Stimulated activated CD4-positive, alpha-beta T cell treated with anti-CD3 and anti-CD28 coated beads, Interleukin-1b, Interleukin-23, amount 100 ng/mL, for 4 hours (primary cell): Measurements from ENCODE around the gene KRTAP2-3.

Source experiments
- DNase-seq, 2 donors: peaks; one replicate each; pipeline ENCODE4 v3.0.0-alpha.2; 2020; ENCODE audit warnings: low read depth in 2 of 2

Gene KRTAP2-3

DNA sequence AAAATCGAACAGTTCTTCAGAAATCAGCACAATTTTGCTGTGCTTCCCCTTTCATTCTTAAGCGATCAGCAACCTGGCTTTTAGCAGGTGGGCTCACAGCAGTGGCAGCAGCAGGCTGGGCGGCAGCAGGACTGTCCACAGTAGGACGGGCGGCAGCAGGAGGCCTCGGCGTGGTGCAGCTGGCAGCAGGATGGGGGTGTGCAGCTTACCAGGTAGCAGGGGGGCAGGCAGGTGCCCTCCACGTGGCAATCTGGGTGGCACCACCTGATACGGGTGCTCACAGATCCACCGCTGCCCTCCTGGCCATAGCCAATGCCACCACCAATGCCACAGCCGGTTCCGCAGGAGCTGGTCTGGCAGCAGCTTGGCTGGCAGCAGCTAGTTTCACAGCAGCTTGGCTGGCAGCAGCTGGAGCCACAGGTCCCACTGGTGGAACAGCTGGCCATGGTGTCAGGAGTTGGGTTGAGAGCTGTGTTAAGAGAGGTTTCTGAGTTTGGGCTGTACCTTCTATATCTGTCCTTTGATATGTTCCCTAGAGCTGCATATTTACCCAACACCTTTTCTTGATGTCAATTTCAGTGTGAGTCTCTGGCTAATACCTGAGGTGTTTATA lies 30.2 kb downstream of the KRTAP2-3 start, which contains the start of gene KRTAP1-4:
Gene KRTAP1-4, minus strand, starts transcription at position 563 of the 613 bp plus-strand sequence. Its CDS starts 117 bp downstream, at position 446.
- DNase-seq: no peak

DNA sequence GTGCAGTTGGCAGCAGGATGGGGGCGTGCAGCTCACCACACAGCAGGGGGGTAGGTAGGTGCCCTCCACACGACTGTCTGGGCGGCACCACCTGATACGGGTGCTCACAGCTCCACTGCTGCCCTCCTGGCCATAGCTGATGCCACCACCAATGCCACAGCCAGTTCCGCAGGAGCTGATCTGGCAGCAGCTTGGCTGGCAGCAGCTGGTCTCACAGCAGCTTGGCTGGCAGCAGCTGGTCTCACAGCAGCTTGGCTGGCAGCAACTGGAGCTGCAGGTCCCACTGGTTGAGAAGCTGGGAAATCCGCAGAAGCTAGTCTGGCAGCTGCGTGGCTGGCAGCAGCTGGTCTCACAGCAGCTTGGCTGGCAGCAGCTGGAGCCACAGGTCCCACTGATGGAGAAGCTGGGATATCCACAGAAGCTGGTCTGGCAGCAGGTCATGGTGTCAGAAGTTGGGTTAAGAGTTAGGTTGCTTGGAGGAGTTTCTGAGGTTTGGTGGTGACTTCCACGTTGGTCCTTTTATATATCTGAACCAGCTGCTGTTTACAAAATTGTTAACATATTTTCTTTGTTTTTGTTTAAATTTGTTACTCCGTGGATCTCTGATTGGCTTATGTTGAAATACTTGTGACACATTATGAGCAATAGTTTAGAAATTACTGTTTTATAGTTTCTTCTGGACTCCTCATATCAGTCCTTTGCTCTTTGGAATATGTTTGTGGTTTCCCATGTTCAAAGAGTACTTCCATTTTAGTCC lies 33.0 kb downstream of the KRTAP2-3 start, which contains the start of gene KRTAP1-5:
Gene KRTAP1-5, minus strand, starts transcription at position 494 of the 757 bp plus-strand sequence. Its CDS starts 53 bp downstream, at position 441.
- DNase-seq: no peak

DNA sequence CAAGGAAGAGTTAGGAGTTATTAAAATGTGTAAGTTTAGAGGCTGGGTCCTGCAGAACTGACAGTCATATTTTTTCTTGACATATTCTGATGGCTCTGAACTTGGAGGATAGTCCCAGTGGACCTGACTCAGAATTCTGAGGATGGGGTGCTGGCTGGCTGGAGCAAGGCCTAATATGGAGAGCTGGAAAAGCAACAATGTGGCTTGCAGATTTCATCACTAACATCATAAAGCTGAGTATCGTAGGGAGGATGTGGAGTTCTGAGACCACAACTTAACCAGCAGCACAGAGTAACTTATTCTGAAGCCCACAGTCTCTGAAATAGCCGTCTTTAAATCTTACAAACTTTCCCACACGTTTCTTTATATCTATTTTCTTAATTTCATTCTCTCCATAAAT lies 35.2 kb downstream of the KRTAP2-3 start:
- DNase-seq: no peak

DNA sequence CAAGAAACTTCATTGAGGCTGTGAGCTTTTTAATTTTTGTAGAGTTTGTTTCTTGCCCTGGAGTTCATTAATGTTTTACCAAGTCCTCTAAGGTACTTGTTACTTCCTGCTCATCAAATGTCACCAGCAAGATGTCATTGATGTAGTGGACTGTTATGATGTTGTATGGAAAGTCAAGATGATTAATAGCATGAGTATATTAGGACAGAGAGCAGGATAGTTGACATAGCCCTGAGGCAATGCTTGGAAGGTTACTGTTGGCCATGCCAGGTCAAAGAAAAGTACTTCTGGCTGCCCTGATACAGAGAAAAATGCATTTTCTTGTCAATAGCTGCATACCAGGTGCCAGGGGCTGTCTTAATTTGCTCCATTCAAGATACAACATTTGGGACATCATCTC lies 39.6 kb downstream of the KRTAP2-3 start:
- no peak for DNase-seq

DNA sequence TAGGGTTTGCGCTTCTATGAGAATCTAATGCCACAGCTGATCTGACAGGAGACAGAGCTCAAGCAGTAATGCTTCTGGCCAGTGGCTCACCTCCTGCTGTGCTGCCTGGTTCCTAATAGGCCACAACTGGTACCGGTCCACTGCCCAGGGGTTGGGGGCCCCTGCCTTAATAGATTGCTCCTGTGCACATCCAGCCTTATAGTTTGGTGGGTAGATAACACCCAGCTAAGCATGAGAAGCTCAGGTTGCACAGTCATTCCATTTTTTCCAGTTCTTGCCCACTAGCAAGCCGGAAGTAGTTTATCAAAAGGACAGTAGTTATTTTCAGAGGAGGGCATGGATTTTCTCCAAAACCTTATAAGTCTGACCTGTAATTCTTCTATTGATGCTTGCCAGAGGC lies 40.5 kb downstream of the KRTAP2-3 start:
- DNase-seq: no peak

DNA sequence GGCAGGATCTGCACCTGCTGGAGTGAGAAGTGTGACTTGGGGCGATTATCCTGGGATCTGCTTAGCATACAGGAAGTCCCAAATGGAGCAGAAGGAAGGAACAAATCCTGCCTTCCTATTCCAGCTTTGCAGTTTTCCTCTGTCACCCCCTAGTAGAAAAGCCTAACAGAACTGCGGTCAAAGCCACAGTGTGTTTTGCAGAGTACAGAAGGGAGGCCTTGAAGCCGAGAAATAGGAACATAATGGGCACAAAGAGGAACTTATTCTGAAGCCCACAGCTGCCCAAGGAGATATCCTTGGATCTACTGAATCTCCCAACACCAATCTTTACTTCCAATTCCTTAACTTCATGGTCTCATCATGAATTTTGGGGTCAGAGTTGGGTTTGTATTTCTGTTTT lies 41.4 kb downstream of the KRTAP2-3 start:
- DNase-seq: no peak

DNA sequence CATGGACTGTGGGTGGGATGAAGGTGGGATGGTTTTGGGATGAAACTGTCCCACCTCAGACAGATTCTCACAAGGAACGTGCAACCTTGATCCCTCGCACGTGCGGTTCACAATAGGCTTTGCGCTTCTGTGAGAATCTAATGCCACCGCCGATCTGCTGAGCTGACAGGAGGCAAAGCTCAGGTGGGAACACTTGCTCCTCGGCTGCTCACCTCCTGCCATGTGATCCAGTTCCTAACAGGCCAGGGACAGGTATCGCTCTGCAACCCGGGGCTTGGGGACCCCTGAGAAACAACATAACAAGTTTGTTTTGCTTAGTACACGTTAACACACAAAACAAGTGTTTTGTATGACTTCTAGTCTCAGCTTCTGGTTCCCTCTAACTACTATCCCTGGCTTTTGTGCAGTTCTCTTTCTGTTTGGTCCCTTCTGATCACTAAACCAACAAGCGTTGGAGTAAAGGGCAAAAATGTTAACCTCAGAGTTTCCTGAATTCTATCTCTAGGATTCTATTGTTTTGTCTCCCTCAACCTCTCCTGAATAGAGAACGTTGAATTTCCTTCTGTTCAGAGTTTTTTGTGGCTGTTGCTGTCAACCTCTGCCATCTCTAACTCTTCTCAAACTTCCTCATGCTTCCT lies 43.2 kb downstream of the KRTAP2-3 start:
- no peak for DNase-seq

DNA sequence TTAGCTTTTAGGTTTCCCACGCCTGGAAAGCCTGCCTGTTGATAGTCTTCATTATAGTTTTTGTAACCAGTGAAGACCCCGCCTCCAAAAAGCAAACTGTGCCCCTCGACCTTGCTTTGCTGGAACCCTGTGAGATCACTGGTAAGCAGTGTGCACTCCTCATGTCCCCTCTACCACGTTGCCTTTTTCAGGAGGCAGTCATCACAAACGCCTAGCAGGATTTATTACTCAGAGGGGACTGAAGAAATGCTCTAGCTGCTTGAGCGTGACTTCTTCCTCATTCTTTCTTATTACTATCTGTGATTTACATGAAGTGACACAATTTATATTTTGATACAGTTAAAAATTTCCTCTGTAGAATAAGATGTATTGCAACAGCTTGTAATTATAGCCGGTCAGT lies 44.5 kb downstream of the KRTAP2-3 start:
- DNase-seq: no peak

DNA sequence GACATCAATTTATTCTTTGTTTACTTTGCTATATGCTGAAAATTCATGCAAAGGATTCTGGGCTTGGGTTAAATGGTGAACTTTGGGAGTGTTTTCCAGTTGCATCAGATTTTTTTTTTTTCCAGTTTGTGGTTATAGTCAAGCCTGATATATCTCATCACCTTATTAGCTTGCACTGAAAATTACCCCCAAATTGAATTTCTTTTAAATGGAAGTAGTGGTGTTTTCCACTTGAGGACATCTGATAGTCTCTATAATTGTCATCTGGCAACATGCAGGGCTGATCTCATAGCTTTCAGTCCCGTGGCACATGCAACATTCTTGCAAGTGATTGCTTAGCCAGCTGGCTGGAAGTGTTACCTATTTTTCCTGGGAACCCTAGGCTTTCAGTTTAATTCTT lies 46.3 kb downstream of the KRTAP2-3 start:
- DNase-seq: no peak

DNA sequence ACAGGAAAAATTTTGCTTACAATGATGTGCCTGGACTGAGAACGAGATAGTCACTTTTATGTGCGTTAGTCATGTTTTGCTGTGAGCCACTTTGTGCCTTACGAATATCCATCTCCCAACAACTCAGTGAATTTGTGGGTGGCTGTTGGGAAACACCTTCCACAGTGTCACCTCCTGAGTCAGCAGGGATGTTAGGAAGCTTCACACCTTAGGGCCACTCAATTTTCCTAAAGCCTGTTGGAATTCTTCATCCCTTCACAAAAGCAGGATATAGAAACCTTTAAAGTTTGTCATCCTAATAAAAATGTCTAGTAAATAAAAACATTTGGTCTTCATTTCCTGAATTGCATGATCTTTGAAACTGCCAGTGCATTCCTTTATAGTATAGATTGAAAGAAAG lies 46.7 kb downstream of the KRTAP2-3 start:
- no peak for DNase-seq

DNA sequence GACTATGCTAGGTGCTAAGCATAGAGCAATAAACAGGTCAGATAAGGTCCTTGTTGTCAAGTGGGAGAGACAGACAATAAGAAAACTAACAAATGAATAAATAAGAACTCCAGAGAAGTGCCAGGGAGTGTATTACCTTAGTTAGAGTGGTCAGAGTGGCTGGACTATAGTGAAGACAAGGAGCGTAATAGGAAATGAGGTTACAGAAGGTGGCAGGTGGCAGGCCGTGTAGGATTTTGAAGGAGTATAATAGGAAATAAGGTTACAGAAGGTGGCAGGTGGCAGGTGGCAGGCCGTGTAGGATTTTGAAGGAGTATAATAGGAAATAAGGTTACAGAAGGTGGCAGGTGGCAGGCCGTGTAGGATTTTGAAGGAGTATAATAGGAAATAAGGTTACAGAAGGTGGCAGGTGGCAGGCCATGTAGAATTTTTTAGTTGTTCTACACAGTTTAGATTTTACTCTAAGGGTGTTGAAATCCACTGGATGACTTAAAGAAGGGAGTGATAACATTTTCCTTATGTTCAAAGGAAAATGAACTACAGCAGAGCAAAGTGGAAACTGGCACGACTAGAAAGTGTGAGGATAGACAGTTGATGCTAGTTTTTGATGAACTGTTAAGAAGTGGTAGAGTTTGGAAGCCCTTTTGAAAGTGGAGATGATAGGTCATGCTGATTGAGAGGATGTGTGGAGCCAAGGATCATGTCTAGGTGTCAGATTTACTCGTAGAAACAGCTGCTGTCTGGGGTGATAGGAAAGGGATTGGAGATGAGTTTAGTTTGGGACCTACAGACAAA lies 47.4 kb downstream of the KRTAP2-3 start:
- no peak for DNase-seq

DNA sequence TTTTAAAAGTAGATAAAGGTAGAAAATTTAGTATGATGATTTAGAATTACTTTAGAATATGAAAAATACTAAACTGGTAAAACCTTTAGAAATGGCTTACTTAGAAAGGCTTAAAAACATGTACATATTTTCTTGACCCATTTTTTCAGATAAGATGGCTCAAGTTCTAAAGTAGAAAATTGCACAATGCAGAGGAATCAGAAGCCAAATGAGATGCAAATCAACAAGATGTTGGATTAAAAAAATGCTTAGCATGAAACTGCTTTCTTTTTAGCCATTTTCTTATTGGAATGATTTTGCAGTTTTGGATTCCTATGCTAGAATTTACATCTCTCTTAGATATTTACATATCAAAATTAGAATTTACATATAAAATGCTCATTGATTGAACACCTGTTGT lies 49.5 kb downstream of the KRTAP2-3 start:
- DNase-seq: no peak

DNA sequence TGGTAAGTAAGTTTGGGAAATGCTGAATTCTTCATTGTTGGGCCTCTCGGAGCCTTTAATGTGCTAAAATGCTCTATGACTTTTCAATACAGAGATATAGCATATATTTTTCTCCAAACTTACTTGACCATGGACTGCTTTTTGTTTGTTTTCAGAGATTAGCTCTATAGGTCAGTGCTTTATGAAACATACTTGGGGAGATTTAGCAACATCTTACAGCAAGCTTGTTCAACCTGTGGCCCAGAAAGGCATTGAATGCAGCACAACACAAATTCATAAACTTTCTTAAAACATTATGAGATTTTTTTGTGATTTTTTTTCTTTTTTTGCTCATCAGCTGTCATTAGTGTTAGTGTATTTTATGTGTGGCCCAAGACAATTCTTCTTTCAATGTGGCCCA lies 50.0 kb downstream of the KRTAP2-3 start:
- no peak for DNase-seq

DNA sequence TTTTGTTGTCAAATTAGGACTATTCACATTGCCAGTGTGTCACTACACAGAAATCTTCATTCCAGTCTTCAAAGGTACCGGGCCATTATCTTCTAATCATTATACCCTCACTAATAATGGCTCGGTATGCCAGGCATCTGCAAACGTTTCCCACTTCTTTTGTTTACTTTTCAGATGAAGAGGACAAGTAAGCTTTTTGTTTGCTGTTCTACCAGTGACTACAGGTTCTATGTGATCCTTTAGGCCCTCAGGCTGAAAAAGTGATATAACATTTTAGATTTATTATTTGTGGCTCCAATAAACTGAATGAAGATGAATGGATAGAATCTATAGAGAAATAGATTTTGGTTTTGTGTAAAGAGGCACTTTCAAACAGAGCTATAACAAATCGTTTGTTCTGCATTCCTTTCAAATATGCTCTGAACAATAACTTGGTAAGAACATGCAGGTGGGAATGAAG lies 50.6 kb downstream of the KRTAP2-3 start:
- DNase-seq: no peak
